GM12878 (cell line): ENCODE measurements around the gene HAAO. TPM values are rescaled to one million over a fixed set of nuclear protein-coding genes. Genes with fewer than 3 reads are reported as not detected.
"Not testable (repeated sequence)": the region's sequence is repeated elsewhere in the genome, so short reads cannot be mapped to it uniquely, and the experiment has no call there.

ENCODE experiments used
- ATAC-seq: fragments of 200-7000 bp; cut with Tn5 transposase; 3 replicates; pipeline ENCODE4 v1.9.1; 2020; ENCODE audit warnings: mild to moderate bottlenecking, moderate library complexity
- BruUV-seq: library from RNA; stranded (reverse); fragments of 400-500 nt; replicated peaks from 2 replicates; lab custom pipeline; 2021; lab: Mats Ljungman, UMichigan
- CTCF ChIA-PET: fragments of 300-600 bp; sonication (Branson Sonifier 250); formaldehyde crosslinking; extraction: SDS; loops from one replicate; lab custom pipeline; 2021; ENCODE audit warnings: inconsistent platforms; lab: Yijun Ruan, JAX
- POLR2A ChIA-PET: fragments of 350-600 bp; formaldehyde crosslinking; extraction: SDS; loops from one replicate; lab custom pipeline; 2021; ENCODE audit warnings: inconsistent platforms; lab: Charles Lee
- RAD21 ChIA-PET: fragments of 300-600 bp; sonication (Branson Sonifier 250); formaldehyde crosslinking; loops from one replicate; lab custom pipeline; 2023; ENCODE audit warnings: antibody characterized with exemption; ENCODE audit not compliant: unreplicated experiment; lab: Charles Lee
- SMC1A ChIA-PET: fragments of 300-600 bp; sonication (Branson Sonifier 250); formaldehyde crosslinking; loops from one replicate; lab custom pipeline; 2023; ENCODE audit not compliant: unreplicated experiment, uncharacterized antibody; lab: Charles Lee
- DNase-seq: peaks from one replicate; pipeline ENCODE4 v3.0.0-alpha.2; 2011; ENCODE audit warnings: low read depth, low spot score
- FAIRE-seq: peaks from 3 replicates; lab custom pipeline; 2011; peaks lifted over from hg19 to GRCh38; lab: Jason Lieb, UNC
- H2AFZ ChIP-seq: 2 replicates; pipeline ENCODE4 v1.6.0; 2011; ENCODE audit warnings: low read depth, low read length, control low read depth; ENCODE audit not compliant: control insufficient read depth
- H3K27ac ChIP-seq: 2 replicates; pipeline ENCODE4 v1.5.1; 2011; ENCODE audit warnings: control low read depth; ENCODE audit not compliant: control insufficient read depth, insufficient read depth
- H3K27me3 ChIP-seq, 2 experiments: replicated peaks in 1 of 2; 2 replicates each; pipeline versions ENCODE4 v1.6.0 to v1.6.1; 2011; ENCODE audit warnings: low read length in 1 of 2; ENCODE audit not compliant: control insufficient read depth in 2 of 2, insufficient read depth in 2 of 2
- H3K36me3 ChIP-seq, 2 experiments: 2 replicates each; pipeline ENCODE4 v1.5.1; 2011; ENCODE audit warnings: low read length in 1 of 2; ENCODE audit not compliant: control insufficient read depth in 2 of 2, insufficient read depth in 2 of 2
- H3K4me1 ChIP-seq: 2 replicates; pipeline ENCODE4 v1.6.1; 2011; ENCODE audit warnings: mild to moderate bottlenecking, low read length, moderate library complexity, mixed read lengths; ENCODE audit not compliant: control insufficient read depth, insufficient read depth
- H3K4me2 ChIP-seq: 2 replicates; pipeline ENCODE4 v1.6.0; 2011; ENCODE audit warnings: control low read depth; ENCODE audit not compliant: control insufficient read depth, insufficient read depth
- H3K4me3 ChIP-seq: fragments of 200-600 bp; sonication (generic); 2 replicates; pipeline ENCODE4 v1.5.1; 2016
- H3K79me2 ChIP-seq: 2 replicates; pipeline ENCODE4 v1.6.0; 2011; ENCODE audit warnings: low read length; ENCODE audit not compliant: control insufficient read depth, insufficient read depth
- H3K9ac ChIP-seq: 2 replicates; pipeline ENCODE4 v1.8.0; 2011; ENCODE audit warnings: low read length, control low read depth, mixed read lengths; ENCODE audit not compliant: control insufficient read depth, insufficient read depth
- H3K9me3 ChIP-seq: replicated peaks from 3 replicates; pipeline ENCODE4 v1.5.1; 2011; ENCODE audit warnings: mild to moderate bottlenecking, low read length; ENCODE audit not compliant: control insufficient read depth, insufficient read depth
- H4K20me1 ChIP-seq: 2 replicates; pipeline ENCODE4 v1.6.0; 2011; ENCODE audit not compliant: control insufficient read depth, insufficient read depth
- ETV6 ChIP-seq, 2 experiments: fragments of 450-650 bp in 1 of 2; IDR thresholded peaks in 1 of 2; conservative IDR thresholded peaks in 1 of 2; 2 replicates each; pipeline ENCODE4 v1.6.1; 2014; ENCODE audit warnings: antibody characterized with exemption in 1 of 2, borderline replicate concordance in 1 of 2, low read depth in 1 of 2, mild to moderate bottlenecking in 1 of 2, moderate library complexity in 1 of 2
- NR2C1 ChIP-seq: fragments of 450-650 bp; IDR thresholded peaks from 2 replicates; pipeline ENCODE4 v1.6.1; 2017; ENCODE audit warnings: antibody characterized with exemption, mild to moderate bottlenecking, moderate library complexity
- WGBS: methylation state at CpG from one replicate; pipeline ENCODE4 v1.1.6; 2016; ENCODE audit warnings: low lambda C conversion rate; ENCODE audit not compliant: insufficient replicate concordance, insufficient coverage; ENCODE audit errors: missing lambda C conversion rate; 5-methylcytosine and 5-hydroxymethylcytosine counted together
- in situ Hi-C: fragments of 300-500 bp; cut with MboI; formaldehyde crosslinking; loops from 9 replicates; pipeline ENCODE4 v1.14.3; 2018; ENCODE audit warnings: mixed read lengths
- intact Hi-C: fragments of 100-400 bp; cut with micrococcal nuclease; formaldehyde crosslinking; loops from one replicate; pipeline ENCODE4 v1.14.2; 2022; ENCODE audit not compliant: unreplicated experiment
- polyA plus RNA-seq, 11 experiments: library from polyadenylated mRNA; depleted of rRNA in 4 of 11; unstranded in 6 of 11; stranded (reverse) in 5 of 11; fragments of >200 nt; fragmentation: Nextera tagmentation in 4 of 11; fragmentation: Illumina TruSeq in 1 of 11; extraction: Ambion mirVana in 4 of 11; extraction: Trizol in 1 of 11; gene quantifications; 1 replicate in 1 of 11; 2 replicates in 10 of 11; pipeline versions ENCODE4 v1.2.1 to v1.2.3, GENCODE V29; 2011 to 2016; ENCODE audit warnings: inconsistent platforms in 2 of 11, missing spikeins in 2 of 11, low read depth in 1 of 11
- total RNA-seq, 4 experiments: library from RNA; depleted of rRNA in 3 of 4; stranded (reverse); fragments of >200 nt in 3 of 4; fragmentation: Illumina TruSeq in 1 of 4; extraction: Trizol in 1 of 4; gene quantifications; 2 replicates each; pipeline versions ENCODE4 v1.2.1 to v1.2.3, GENCODE V29; 2013 to 2021

HAAO gene
- total and polyA plus RNA-seq, 10 of the 15 experiments (the other 5 are each of a cell fraction or from before 2014, with no cell fraction given) = 4.3 to 58.7 (median 26.8) TPM

- no peaks in the 10 kb centered on the region for H4K20me1 ChIP-seq
- H3K27me3 ChIP-seq = no peaks in the 10 kb centered on the region
- TF ChIP-seq NR2C1 = no peak
- no peak for TF ChIP-seq ETV6 (conservative IDR thresholded peaks at IDR 0.05 in 1 of 2, IDR thresholded peaks at IDR 0.05 in 1 of 2; ENCODE audit: borderline replicate concordance in 1 of 2, low read depth in 1 of 2)
- TF ChIP-seq, all 136 proteins: peak for 0
- ChIA-PET POLR2A (no interaction called here), CTCF (no interaction called here), RAD21 (interaction anchor here (1.0 kb wide), 1 partner anchor 11 kb away, joined by 4 read pairs; no protein-coding TSS in a partner anchor), SMC1A (no interaction called here)
- Histone ChIP-seq H3K4me1 (no peaks in the 10 kb centered on the region), H3K27ac (no peak overlapping the region), H3K36me3 (peaks cover 4 to 5% of the 10 kb centered on the region in 2 experiments; a peak in 3 of 4 replicates), H3K9me3 (peaks cover 3% of the 10 kb centered on the region; the same call in 2 of the 3 replicates), H3K4me3 (no peak overlapping the region), H2AFZ (no peak overlapping the region), H3K9ac (no peak overlapping the region), H3K79me2 (no peaks in the 10 kb centered on the region), H3K4me2 (no peak overlapping the region)
- no TSS peak for BruUV-seq
- 94% methylated on average over 1 of the region's 1 CpG for WGBS
- intact Hi-C loops (no loop called here), in situ Hi-C loops (no loop called here)
- no peak for ATAC-seq
- FAIRE-seq = no peak
- DNase-seq = no peak
Measured at GRCh38 chr2:42733852-42734251, 58.5 kb downstream of the HAAO start.

- H3K36me3 ChIP-seq, FAIRE-seq, POLR2A ChIA-PET, H3K27ac ChIP-seq, H3K27me3 ChIP-seq, H4K20me1 ChIP-seq, H3K4me2 ChIP-seq, H3K79me2 ChIP-seq, SMC1A ChIA-PET, H3K4me1 ChIP-seq, CTCF ChIA-PET, in situ Hi-C loops, H3K4me3 ChIP-seq, DNase-seq, ATAC-seq, H2AFZ ChIP-seq, H3K9me3 ChIP-seq, intact Hi-C loops, RAD21 ChIA-PET, H3K9ac ChIP-seq: not testable (repeated sequence)
- WGBS = 80% methylated on average over 4 of the region's 4 CpGs
- BruUV-seq = TSS peak; percentile 30
Measured at GRCh38 chr2:42731316-42731715, 61.1 kb downstream of the HAAO start.
